Iris pigment epithelial cell (primary cell): Measurements from ENCODE around the gene CDH23.

Experiments used
- DNase-seq: peaks from one replicate; pipeline ENCODE4 v3.0.0-alpha.2; 2011; ENCODE audit warnings: low read depth

Gene CDH23

DNA sequence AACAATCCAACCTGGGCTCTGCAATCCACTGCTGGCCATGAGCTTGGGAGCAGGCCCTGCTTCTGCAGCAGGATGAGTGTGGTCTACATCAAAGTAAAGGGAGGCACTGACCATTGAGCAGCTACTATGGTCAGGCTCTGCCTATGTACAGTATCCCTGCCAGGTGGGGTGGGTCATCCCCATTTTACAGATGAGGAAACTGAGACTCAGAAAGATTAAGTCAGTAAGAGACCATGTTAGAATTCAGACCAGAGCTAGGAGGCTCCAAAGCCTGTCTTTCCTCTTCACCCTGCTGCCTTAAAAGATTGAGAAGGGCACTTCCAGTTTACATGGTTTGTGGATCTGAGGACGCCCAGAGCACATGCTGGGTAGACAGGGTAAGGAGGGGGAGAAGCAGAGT, 27.1 kb upstream of the CDH23 start:
- DNase-seq: no peak

DNA sequence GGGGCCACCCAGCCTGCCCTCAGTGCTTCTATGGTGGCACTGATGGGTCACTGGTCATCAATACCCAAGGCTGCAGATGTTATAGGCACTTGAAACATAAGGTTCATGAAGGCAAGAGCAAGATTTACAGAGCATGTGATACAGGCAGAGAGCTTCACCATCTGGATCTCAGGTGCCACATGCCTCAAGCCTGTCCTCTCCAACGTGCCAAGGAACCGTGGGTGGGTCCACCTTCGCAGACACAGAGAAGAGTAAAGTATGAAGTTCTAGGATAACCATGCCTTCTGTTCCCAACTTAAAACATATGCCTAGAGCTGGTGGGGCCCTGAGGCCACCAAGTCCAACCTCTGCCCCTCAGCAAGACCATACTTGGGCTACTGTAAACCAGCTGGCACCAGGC, 26.7 kb upstream of the CDH23 start:
- no peak for DNase-seq

DNA sequence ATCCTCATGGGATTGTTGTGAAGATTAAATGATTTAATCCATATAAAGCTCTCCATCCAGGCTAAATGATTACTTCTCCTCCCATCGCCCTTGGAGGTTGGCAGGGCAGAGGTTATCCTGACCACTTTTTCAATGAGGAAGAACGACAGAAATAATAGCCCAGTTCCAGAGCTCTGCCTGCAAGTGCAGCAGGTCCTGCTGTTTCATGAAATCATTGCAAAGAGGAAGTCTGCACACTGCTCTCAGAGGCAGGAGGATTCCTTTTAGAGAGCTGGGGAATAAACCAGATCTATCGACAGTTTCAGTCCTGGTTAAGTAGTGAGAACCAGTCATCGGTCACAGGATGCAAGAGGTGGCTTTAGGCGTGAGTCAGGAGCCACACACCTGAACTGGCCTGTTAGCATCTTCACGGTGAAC, 25.0 kb upstream of the CDH23 start:
- no peak for DNase-seq

DNA sequence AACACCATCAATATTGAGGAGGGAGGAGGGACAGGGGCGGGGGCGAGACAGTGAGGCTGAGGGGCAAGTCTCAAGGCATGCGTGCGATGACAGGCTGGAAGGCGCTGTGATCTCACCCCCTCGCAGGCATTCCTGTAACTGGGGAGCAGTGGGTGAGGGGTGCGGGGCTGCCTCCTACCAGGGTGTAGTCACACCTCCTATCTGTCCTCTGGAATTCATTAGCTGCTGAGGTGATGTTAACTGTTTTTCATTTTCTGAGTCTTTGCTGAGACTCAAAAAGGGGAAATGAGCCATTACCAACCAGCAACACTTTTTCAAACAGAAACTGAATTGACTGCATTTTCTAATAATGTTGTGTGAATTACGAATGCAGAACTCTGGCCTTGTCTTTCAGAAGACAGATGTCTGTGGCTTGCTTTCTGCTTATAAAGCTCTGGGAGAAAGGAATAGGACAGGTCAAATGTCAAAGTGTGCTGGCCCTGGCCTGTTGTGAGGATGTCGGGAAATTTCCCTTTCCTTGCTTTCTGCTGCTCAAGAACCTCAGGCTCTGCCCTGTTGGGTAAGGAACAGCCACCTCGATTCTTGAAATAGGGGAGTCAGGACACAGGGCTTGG, 23.7 kb upstream of the CDH23 start:
- no peak for DNase-seq

DNA sequence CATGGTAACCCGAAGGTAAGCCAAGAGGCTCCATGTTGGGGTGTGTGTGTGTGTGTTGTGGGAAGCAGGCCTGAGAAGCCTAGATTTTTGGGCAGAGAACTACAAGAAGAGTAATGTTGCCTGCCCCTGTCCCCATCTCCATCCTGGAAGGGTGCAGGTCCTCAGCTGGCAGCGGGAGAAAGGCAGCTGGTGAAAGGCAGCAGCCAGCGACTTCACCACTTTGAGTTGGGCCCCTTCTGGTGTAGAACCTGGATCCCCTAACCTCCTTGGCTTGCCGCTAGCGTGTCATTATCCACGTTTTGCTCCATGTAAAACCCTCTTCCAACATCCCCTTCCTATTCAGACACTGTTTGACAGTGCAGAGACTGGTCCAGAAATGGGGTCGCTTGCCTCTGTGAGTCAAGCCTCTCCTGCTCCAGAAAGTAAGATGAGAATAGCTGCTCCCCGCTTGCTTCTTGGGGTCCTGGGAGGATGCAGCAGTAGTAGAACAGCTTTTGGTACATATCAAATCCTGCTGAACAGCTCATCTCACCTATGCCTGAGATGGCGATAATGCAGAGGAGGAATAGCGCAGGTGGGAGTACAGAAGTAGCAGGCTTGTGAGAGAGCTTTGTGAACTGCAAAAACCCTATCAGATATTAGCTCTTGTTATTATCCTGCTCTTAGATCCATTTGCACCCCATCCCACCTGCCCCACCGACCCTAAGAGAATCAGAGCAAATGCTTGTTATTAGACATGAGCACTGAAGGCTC, 22.1 kb upstream of the CDH23 start:
- no peak for DNase-seq

DNA sequence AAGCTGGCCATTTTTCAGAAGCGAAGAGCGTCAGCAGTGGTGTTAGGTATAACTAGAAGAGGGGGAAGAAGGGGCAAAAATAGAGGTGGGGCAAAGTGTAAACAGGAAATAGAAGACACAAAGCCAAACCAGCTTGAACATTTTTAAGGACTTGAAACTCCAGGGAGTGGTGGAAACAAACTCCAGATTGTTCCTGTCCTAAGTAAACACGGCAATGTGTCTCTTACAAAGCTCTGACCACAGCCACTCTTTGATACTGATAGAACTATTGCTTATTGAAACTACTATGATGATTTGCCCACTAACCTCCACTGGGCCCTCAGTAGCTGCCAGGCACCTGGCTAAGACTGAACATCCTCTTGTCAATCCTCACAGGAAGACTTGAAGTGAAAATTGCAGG, 20.8 kb upstream of the CDH23 start:
- no peak for DNase-seq

DNA sequence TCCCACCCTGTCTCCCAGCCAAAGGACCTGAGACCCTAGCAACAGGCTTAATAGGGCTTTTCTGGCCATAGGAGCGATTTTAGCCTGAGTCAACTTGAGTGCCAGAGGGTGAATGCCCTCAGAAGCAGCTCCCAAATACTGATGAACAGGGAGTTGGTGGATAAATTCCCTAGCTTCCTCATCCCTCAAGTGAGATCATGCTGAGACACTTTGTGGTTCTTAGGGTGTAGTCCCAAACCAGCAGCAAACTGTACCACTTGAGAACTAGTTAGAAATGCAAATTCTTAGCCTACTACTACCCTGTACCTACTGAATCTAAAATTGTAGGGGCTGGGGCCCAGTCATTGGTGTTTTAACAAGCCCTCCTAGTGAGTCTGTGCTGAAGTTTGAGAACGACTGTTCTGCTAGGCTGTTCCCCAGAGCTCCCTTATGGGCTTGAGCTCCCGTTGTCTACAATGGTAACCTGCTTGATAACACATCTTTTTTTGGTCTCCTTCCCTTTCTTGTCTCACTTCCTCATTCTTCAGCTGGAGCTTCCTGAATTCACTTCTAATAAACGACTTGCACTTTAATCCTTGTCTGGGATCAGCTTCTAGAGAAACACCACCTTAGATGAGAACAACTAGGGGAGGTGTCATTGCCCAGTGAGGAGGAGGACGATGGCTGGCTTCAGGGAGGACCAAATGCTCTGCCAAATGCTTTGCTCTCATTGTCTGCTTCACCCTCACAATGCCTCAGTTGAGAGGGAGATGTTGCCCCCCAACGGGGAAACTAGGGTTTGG, 18.2 kb upstream of the CDH23 start:
- no peak for DNase-seq

DNA sequence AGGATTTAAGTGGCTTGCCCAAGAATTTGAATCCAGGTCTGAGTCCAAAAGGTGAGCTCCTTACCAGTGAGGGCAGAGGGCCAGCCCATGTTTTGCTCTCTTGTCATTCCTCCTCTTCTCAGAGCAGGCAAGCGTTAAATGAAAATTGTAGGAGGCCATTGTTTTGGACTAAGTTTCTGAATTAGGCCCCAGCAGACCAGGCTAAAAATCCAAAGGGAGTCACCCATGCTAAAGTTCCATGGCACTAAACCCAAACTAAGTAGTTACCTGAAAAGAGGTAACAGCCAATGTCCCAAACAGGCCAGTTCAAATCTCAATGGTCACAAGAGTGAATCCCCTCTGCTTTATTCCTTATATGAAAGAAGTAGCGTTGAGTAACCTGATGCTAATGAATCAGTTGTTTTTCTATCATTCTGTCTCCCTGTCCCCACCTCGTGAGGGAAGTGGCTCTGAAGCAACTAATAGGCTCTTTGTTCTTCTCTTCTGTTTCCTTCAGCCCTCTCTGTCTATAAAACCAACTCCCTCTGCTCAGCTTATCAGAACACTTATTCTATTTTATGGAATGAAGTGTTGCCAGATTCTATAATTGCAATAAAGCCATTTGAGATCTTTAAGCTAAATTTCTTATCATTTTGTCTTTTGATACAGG, 17.5 kb upstream of the CDH23 start:
- DNase-seq: no peak

DNA sequence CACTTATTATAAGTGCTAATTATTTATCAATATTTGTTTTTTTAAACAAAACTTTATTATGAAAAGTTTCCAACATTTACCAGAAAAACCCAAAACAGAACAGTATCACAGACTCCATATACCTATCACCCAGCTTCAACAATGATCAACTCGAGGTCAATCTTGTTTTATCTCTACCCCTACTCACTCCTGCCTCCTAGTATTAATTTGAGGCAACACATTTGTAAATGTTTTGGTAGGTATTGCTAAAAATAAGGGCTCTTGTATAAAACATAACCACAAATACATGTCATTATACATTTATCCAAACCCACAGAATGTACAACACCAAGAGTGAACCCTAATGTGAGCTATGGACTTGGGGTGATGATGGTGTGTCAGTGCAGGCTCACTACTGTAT, 15.9 kb upstream of the CDH23 start:
- DNase-seq: no peak

DNA sequence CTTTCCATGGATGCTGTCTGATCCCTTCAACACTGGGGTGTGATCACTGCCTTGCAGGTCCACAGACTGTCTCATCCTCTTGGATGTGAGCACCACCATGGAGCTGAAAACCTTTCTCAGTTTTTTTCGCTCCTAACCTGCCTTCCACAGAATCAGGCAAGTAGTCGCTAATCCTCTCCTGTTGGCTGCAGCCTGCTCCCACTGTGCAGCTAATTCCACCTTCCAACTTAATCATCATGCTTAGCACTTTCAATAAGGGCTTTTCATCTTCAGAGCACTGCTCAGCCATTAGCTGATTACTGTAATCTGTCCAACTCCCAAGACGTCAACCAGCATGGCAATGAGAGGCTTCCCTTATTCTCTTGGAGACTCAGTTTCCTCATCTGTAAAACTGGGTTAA, 15.1 kb upstream of the CDH23 start:
- DNase-seq: no peak

DNA sequence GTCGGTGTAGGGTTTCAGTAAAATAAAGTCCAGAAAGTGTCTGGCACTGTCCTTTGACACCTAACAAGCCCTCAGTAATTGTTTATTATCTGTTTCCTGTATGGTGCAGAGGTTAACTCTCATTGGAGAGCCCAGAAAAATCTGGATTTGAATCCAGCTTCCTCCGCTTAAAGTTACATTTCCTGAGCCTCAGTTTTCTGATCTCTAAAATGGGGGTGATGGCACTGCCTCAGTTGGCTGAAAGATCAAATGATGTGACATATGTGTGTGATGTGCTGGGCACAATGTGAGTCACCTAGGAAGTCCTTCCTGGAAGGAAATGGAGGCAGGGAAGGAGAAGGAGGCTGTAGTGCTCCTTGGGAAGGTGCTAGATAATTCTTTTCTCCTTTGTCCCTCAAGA, 14.7 kb upstream of the CDH23 start:
- DNase-seq: no peak

DNA sequence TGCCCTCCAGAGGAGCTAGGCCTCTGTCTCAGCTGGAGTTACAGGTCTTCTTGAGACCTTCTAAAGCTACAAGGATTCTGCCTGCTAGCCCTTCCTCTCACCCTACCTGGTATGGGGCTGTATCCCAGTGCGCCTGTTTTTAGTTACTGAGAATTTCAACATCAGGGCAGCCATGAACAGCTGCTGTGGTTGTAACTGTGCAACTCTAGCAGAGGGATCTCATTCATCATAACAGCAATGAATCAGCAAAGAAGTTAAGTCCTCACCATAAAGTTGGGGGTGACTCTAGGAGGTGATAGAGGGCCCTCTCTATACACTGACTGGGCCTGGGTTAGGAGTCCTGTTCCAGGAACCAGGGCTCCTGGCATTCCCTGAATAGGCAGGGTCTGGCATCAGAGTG, 14.0 kb upstream of the CDH23 start:
- DNase-seq: peak; percentile 14

DNA sequence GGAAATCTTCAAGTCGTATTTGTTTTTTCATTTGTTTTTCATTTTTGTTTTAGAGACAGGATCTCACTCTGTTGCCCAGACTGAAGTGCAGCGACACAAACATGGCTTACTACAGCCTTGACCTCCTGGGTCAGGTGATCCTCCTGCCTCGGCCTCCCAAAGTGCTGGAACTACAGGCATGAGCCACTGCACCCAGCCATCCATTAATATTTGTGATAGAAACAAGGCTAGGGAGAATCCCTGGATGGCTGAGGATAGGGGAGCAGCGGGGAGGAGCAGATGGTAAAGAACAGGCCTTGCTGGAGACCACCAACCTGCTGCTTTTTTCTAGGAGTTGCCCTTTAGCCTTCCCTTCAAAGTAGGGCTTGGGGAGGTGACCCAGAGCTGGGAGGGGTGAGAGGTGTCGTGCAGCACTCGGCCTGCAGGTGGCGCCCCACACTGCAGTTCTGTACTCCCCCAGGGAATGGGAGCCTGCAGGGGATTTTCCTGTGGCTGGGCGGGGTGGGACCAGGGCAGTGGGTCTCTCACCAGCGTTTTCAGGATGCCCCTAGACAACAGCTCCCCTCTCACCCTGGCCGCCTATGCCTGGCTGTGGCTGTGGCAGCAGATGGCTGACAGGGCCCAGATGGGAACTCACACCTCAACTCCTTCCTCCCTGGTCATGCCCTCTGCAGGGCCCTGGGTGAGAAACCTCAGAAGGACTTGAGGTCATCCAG, 12.6 kb upstream of the CDH23 start:
- peak; percentile 26 for DNase-seq

DNA sequence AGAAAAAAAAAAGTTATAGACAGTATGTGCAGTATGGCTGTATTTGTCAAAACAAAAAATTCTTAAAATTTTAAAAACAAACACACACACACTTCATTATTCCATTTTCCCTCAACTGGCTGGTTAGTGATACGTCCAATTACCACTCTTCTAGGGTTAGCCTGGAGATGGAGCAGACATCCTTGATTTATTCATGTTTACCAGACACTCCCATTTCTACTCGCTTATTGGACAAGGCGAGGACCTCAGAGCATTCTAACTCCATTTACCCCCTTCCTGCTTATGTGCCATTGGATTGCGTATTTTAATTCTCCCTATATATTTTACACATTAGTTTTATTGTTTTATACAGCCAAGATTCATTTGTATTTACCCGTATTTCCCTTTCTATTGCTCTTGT, 8.5 kb upstream of the CDH23 start:
- no peak for DNase-seq

DNA sequence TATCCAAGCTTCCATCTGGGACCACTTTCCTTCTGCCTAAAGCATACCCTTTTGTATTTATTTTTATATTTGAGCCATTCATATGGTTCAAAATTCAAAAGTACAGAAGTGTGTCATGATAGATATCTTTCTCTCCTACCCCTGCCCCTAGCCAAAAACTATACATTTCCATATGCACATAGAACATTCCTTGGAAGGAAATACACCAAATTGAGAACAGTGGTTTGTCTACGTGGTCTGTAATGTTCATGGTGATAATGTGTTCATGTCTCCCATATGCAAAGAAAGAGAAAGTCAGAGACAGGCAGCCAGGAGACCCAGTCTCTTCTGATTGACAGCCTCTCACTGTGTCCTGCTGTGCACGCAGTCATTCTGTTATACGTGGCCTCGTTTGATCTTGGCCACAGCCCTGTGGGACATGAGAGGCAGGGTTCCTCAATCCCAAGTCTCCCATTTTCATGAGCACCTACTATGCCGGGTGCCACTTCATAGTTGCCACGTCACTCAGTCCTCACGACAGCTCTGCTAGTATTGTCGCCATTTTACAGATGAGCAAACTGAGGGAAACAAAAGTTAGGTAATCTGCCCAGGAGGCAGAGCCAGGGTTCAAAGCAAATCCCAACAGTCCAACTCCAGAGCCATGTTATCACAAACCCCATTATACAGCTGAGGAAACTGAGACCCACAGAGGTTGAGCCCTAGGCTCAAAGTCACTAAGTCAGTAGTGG, 8.0 kb upstream of the CDH23 start:
- DNase-seq: no peak

DNA sequence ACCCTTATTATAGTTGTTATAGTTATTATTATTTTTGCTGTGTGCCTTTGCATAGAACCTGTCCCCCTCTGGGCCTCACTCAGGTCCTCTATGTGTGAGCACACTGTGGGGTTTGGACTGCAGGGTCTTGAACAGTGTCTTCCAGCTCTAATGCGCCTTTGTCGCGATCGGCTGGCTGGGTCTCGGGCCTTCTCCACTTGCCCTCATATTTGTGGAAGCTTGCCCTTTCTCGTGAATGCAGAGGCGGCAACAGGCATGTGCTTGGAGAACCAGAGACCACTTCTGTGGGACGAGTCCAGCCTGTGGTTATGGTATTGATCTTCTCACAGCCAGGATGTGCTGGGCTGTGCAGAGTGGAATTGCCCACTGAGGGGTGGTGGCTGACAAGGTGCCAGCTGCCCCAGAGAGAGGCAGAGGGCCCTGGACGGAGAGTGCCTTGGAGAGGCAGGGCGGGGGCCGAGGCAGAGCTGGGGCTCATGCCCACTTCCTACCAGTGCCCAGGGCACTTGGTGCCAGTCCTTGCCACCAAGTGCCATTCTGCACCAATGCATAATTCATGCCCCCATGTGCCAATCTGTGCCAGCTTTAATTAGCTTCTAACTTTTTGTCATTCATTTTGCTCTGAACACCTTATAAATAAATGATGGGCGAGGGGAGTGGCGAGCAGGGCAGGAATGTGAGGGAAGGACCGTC, 6.8 kb upstream of the CDH23 start:
- no peak for DNase-seq

DNA sequence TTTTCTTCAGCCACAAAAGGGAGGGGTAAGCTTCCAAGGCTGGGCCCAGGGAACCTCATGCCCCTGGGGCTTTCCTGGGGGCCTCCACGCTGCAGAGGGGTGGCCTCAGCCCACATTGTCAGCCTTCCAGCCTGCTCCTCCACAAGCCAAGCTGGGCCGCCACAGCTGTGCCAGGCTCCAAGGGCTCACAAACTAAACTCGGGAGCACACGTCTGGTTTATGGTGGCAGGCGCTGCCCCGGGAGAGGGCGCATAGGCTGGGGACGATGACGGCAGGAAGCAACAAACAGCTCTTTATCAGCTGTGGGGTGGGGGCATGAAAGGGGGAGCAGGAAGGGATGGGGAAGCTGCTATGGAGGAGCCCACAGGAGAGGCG, 6.3 kb upstream of the CDH23 start:
- DNase-seq: no peak

DNA sequence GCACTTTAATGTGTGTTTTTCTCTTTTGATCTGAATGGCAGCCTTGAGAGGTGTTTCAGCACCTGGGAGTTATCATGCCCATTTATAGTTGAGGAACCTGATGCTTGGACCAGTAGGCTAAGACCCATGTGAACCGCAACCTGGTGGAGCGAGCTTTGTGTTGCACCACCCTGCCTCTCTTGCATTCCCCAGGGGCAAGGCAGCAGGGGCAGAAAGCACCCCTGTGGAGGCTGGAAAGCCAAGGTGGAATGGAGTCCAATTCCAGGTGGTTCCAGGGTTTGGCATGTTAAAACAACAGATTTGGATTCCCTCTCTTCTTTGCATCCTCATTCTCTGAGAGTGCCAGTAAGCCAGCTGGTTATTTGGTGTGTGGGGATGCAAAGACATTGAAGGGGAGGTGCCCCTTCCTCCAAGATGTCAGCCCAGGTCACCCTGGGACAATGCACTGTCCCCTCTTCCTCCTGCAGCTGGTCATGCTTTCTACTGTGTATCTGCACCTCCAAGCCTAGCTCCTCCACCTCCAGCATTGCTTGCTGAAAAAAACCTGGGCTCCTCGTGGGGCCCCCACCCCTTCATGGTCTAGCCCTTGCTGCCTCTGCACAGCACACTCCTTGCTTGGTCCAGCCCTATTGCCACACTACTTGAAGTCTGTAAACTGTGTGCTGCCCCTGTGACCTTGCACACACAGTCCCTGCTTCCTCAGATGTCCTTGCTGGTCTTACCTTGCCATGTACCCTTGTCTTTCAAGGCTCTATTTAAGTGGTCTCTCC, 5.6 kb upstream of the CDH23 start:
- no peak for DNase-seq

DNA sequence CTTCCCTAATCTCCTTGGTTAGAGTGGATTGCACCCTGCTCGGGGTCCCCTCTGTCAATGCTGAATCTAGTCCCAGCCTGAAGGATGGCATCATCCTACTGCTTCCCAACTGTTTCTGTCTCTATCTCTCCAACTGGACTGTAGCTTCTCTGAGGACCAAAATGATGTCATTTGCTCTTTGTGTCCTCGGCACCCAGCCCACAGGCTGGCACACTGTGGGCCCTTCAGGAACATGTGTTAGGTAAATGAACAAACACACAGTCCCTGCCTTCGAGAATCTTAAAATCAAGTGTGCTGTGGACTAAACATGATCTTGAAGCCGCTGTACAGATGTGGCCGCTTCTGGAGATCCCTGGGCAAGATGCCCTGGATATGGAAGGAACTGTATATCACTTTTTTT, 5.0 kb upstream of the CDH23 start:
- DNase-seq: no peak

DNA sequence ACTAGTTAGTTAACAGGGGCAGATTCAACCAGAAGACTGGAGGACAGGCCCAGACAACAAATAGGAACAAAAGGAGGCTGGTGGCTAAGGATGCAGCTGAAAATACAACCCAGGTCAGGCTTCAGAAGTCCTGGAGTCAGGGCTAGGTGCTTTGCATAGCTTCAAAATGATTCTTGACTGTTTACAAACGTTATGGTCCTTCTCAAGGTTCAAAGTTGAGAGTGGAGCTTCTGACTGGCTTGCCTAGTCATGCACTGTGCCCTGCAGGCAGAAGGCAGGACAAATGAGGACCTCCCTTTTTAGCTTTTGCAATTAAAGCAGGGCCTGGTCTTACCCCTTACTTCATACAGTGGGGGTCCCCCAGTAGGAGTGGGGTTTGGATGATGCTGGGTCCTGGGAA, 4.4 kb upstream of the CDH23 start:
- DNase-seq: no peak
